MCF 10A (cell line): Measurements from ENCODE around the gene PTPN21. TPM values are rescaled to one million over a fixed set of nuclear protein-coding genes. Genes with fewer than 3 reads are reported as not detected.
A peak's percentile ranks its signal among the peaks of the same experiment; 100 is the strongest.

Source experiments
- BruUV-seq: library from RNA; stranded (reverse); fragments of 400-500 nt; replicated peaks from 2 replicates; lab custom pipeline; 2021; lab: Mats Ljungman, UMichigan
- CTCF ChIA-PET: fragments of 300-600 bp; sonication (Branson Sonifier 250); formaldehyde crosslinking; extraction: SDS; loops from one replicate; lab custom pipeline; 2021; ENCODE audit warnings: antibody characterized with exemption, inconsistent platforms; lab: Yijun Ruan, JAX
- POLR2A ChIA-PET: fragments of 300-600, 350-650 bp; sonication (Branson Sonifier 250); formaldehyde crosslinking; extraction: SDS; loops from one replicate; lab custom pipeline; 2020; ENCODE audit warnings: antibody characterized with exemption, inconsistent platforms; lab: Yijun Ruan, JAX
- DNase-seq: peaks from one replicate; pipeline ENCODE4 v3.0.0-alpha.2; 2018; ENCODE audit not compliant: unreplicated experiment
- H3K27ac Mint-ChIP-seq: one replicate; pipeline ENCODE4 v1.8.0; 2022; ENCODE audit warnings: mild to moderate bottlenecking, low read depth, mixed read lengths; ENCODE audit not compliant: unreplicated experiment
- H3K27me3 Mint-ChIP-seq: one replicate; pipeline ENCODE4 v1.8.0; 2022; ENCODE audit warnings: mixed read lengths; ENCODE audit not compliant: insufficient read depth, unreplicated experiment
- H3K36me3 Mint-ChIP-seq: one replicate; pipeline ENCODE4 v1.8.0; 2022; ENCODE audit warnings: mild to moderate bottlenecking, moderate library complexity, mixed read lengths; ENCODE audit not compliant: insufficient read depth, unreplicated experiment
- H3K4me1 Mint-ChIP-seq: one replicate; pipeline ENCODE4 v1.8.0; 2022; ENCODE audit warnings: mixed read lengths; ENCODE audit not compliant: insufficient read depth, unreplicated experiment
- H3K4me3 Mint-ChIP-seq: one replicate; pipeline ENCODE4 v1.8.0; 2022; ENCODE audit warnings: mild to moderate bottlenecking, moderate library complexity, mixed read lengths; ENCODE audit not compliant: unreplicated experiment
- H3K9me3 Mint-ChIP-seq: one replicate; pipeline ENCODE4 v1.8.0; 2022; ENCODE audit warnings: mixed read lengths; ENCODE audit not compliant: unreplicated experiment
- CTCF ChIP-seq: fragments of 200-600 bp; IDR thresholded peaks from one replicate; pipeline ENCODE4 v1.8.0; 2022; ENCODE audit warnings: antibody characterized with exemption, mild to moderate bottlenecking; ENCODE audit not compliant: unreplicated experiment
- intact Hi-C: fragments of 100-400 bp; cut with micrococcal nuclease; formaldehyde crosslinking; loops from 2 replicates; pipeline ENCODE4 v1.14.1; 2022
- total RNA-seq: library from RNA; stranded (reverse); gene quantifications from 2 replicates; pipeline ENCODE4 v1.2.3, GENCODE V29; 2022

The PTPN21 gene
- total RNA-seq, 1 experiment from 2014 or later = 18.1 TPM

- no peak overlapping the region for H3K27ac Mint-ChIP-seq
- BruUV-seq = no TSS peak
Measured at GRCh38 chr14:88481794-88482193, 73.0 kb downstream of the PTPN21 start.

GRCh38 chr14:88481059-88481458 is 73.7 kb downstream of the PTPN21 start:
- POLR2A ChIA-PET = no interaction called here
- Mint-ChIP-seq H3K27ac (peak overlapping the region; percentile 5), H3K4me1 (no peaks in the 10 kb centered on the region), H3K27me3 (no peaks in the 10 kb centered on the region), H3K9me3 (no peaks in the 10 kb centered on the region), H3K4me3 (no peak overlapping the region), H3K36me3 (peaks cover 54% of the 10 kb centered on the region)
- intact Hi-C loops = no loop called here
- DNase-seq = no peak
- no TSS peak for BruUV-seq
- TF ChIP-seq CTCF = no peak
- CTCF ChIA-PET = interaction anchor here (0.5 to 2.1 kb wide), 8 partner anchors 12 to 535 kb away, joined by 3 to 7 read pairs (median 4); no protein-coding TSS in a partner anchor

More at GRCh38 chr14:88481794-88482193, 73.0 kb downstream of the PTPN21 start:
- Mint-ChIP-seq H3K36me3 (peaks cover 54% of the 10 kb centered on the region), H3K27me3 (no peaks in the 10 kb centered on the region), H3K4me1 (no peaks in the 10 kb centered on the region), H3K9me3 (no peaks in the 10 kb centered on the region), H3K4me3 (no peak overlapping the region)
- DNase-seq = no peak
- intact Hi-C loops = no loop called here
- CTCF ChIA-PET = interaction anchor here (1.6 to 2.1 kb wide), 2 partner anchors 12 to 292 kb away, joined by 6 to 7 read pairs; no protein-coding TSS in a partner anchor
- TF ChIP-seq CTCF = no peak
- POLR2A ChIA-PET = no interaction called here

- Mint-ChIP-seq H3K9me3 (no peaks in the 10 kb centered on the region), H3K4me1 (no peaks in the 10 kb centered on the region), H3K27ac (no peak overlapping the region), H3K4me3 (no peak overlapping the region), H3K27me3 (no peaks in the 10 kb centered on the region), H3K36me3 (peaks cover 54% of the 10 kb centered on the region)
- intact Hi-C loops = no loop called here
- no peak for TF ChIP-seq CTCF
- ChIA-PET POLR2A (no interaction called here), CTCF (interaction anchor here (1.5 kb wide), 1 partner anchor 42 kb away, joined by 3 read pairs; no protein-coding TSS in a partner anchor)
- no TSS peak for BruUV-seq
- no peak for DNase-seq
Measured at GRCh38 chr14:88479574-88479987, 75.2 kb downstream of the PTPN21 start.

- no peaks in the 10 kb centered on the region for H3K27me3 Mint-ChIP-seq
- H3K27ac Mint-ChIP-seq = no peak overlapping the region
- no peak for DNase-seq
- H3K36me3 Mint-ChIP-seq = peaks cover 51% of the 10 kb centered on the region
- no peak for TF ChIP-seq CTCF
- ChIA-PET CTCF (interaction anchor here (0.5 kb wide), 1 partner anchor 10 kb away, joined by 4 read pairs; no protein-coding TSS in a partner anchor), POLR2A (no interaction called here)
- no TSS peak for BruUV-seq
- no peaks in the 10 kb centered on the region for H3K9me3 Mint-ChIP-seq
- H3K4me1 Mint-ChIP-seq = no peaks in the 10 kb centered on the region
- no peak overlapping the region for H3K4me3 Mint-ChIP-seq
- intact Hi-C loops = no loop called here
Measured at GRCh38 chr14:88478931-88479330, 75.9 kb downstream of the PTPN21 start.
